Coronary artery (tissue), 2 donors: ENCODE measurements around the gene HSPG2.

ENCODE experiments used
- DNase-seq: peaks from one replicate; pipeline ENCODE4 v3.0.0-alpha.2; 2017; ENCODE audit warnings: low spot score
- H3K27ac ChIP-seq, 2 donors: fragments of 200-600 bp; sonication (generic); one replicate each; pipeline ENCODE4 v1.5.1; 2016 to 2019
- H3K4me3 ChIP-seq: fragments of 200-600 bp; sonication (generic); 2 replicates; pipeline ENCODE4 v1.5.1; 2016; ENCODE audit warnings: mild to moderate bottlenecking, moderate library complexity
- CTCF ChIP-seq: fragments of 200-600 bp; sonication (generic); IDR thresholded peaks from one replicate; pipeline ENCODE4 v1.5.1; 2019; ENCODE audit warnings: antibody characterized with exemption

The HSPG2 gene

GRCh38 chr1:21871943-21872342, 65.2 kb downstream of the HSPG2 start:
- Histone ChIP-seq H3K4me3 (no peak overlapping the region), H3K27ac (peak overlapping the region; percentile 2 to 42)
- no peak for TF ChIP-seq CTCF
- DNase-seq, result no peak

- Histone ChIP-seq H3K27ac (peak overlapping the region; percentile 66 to 79), H3K4me3 (no peak overlapping the region)
- no peak for TF ChIP-seq CTCF
- DNase-seq, result no peak
Observed at GRCh38 chr1:21870611-21871010, 66.5 kb downstream of the HSPG2 start.

GRCh38 chr1:21869620-21870121, 67.4 kb downstream of the HSPG2 start:
- Histone ChIP-seq H3K4me3 (no peak overlapping the region), H3K27ac (peak overlapping the region; percentile 66 to 79)
- no peak for TF ChIP-seq CTCF
- DNase-seq, result peak; percentile 91

- H3K27ac ChIP-seq, result peak overlapping the region; percentile 66 to 79
- no peak for DNase-seq
- TF ChIP-seq CTCF, result no peak
- no peak overlapping the region for H3K4me3 ChIP-seq
Observed at GRCh38 chr1:21868941-21869454, 68.1 kb downstream of the HSPG2 start.

GRCh38 chr1:21868482-21868881, 68.6 kb downstream of the HSPG2 start:
- no peak overlapping the region for H3K4me3 ChIP-seq
- DNase-seq, result no peak
- no peak overlapping the region for H3K27ac ChIP-seq
- no peak for TF ChIP-seq CTCF

GRCh38 chr1:21867451-21867996, 69.6 kb downstream of the HSPG2 start:
- TF ChIP-seq CTCF, result no peak
- Histone ChIP-seq H3K27ac (no peak overlapping the region), H3K4me3 (no peak overlapping the region)
- DNase-seq, result no peak

GRCh38 chr1:21866707-21867043, 70.4 kb downstream of the HSPG2 start:
- no peak for TF ChIP-seq CTCF
- DNase-seq, result no peak
- peak overlapping the region in 1 of 2 donors; percentile 6 for H3K27ac ChIP-seq
- H3K4me3 ChIP-seq, result no peak overlapping the region
